CD8-positive, alpha-beta memory T cell (primary cell): Measurements from ENCODE around the gene ABHD17C. TPM values are rescaled to one million over a fixed set of nuclear protein-coding genes. Genes with fewer than 3 reads are reported as not detected.

Experiments used
- CTCF ChIA-PET: fragments of 350-600 bp; sonication (Branson Sonifier 250); formaldehyde crosslinking; loops from one replicate; lab custom pipeline; 2021; ENCODE audit warnings: antibody characterized with exemption; lab: Charles Lee
- POLR2A ChIA-PET: fragments of 350-600 bp; sonication (Branson Sonifier 250); formaldehyde crosslinking; loops from one replicate; lab custom pipeline; 2021; ENCODE audit warnings: antibody characterized with exemption; lab: Charles Lee
- DNase-seq, 5 donors: peaks; one replicate each; pipeline versions ENCODE4 v3.0.0 to v3.0.0-alpha.2; 2020 to 2022; ENCODE audit warnings: mixed read lengths in 1 of 5
- H3K27ac ChIP-seq: one replicate; pipeline ENCODE4 v1.7.0; 2013; ENCODE audit warnings: low read depth, mild to moderate bottlenecking, low read length, moderate library complexity
- H3K27me3 ChIP-seq: 2 replicates; pipeline ENCODE4 v1.7.0; 2013; ENCODE audit warnings: low read length, mild to moderate bottlenecking; ENCODE audit not compliant: insufficient read depth, poor library complexity, severe bottlenecking
- H3K36me3 ChIP-seq: 2 replicates; pipeline ENCODE4 v1.7.0; 2013; ENCODE audit warnings: mild to moderate bottlenecking, low read length, moderate library complexity; ENCODE audit not compliant: insufficient read depth
- H3K4me1 ChIP-seq: 2 replicates; pipeline ENCODE4 v1.7.0; 2013; ENCODE audit warnings: mild to moderate bottlenecking, low read length, moderate library complexity; ENCODE audit not compliant: insufficient read depth
- H3K4me3 ChIP-seq: 2 replicates; pipeline ENCODE4 v1.7.0; 2013; ENCODE audit warnings: mild to moderate bottlenecking, low read length
- H3K9me3 ChIP-seq: 2 replicates; pipeline ENCODE4 v1.7.0; 2013; ENCODE audit warnings: mild to moderate bottlenecking, low read length
- H3K27ac Mint-ChIP-seq, 8 donors: one replicate each; pipeline ENCODE4 v1.8.0; 2020 to 2021; ENCODE audit warnings: mixed read lengths in 8 of 8, mild to moderate bottlenecking in 6 of 8, inconsistent platforms in 3 of 8, moderate library complexity in 3 of 8
- H3K27me3 Mint-ChIP-seq, 2 donors: one replicate each; pipeline ENCODE4 v1.8.0; 2020 to 2021; ENCODE audit warnings: mixed read lengths in 2 of 2, mild to moderate bottlenecking in 1 of 2, moderate library complexity in 1 of 2
- H3K36me3 Mint-ChIP-seq, 3 donors: one replicate each; pipeline ENCODE4 v1.8.0; 2020 to 2021; ENCODE audit warnings: mixed read lengths in 3 of 3, inconsistent platforms in 1 of 3, mild to moderate bottlenecking in 1 of 3
- H3K4me1 Mint-ChIP-seq, 3 donors: one replicate each; pipeline ENCODE4 v1.8.0; 2020 to 2021; ENCODE audit warnings: mixed read lengths in 3 of 3, inconsistent platforms in 1 of 3, mild to moderate bottlenecking in 1 of 3
- H3K4me3 Mint-ChIP-seq, 7 donors: one replicate each; pipeline ENCODE4 v1.8.0; 2020 to 2021; ENCODE audit warnings: mixed read lengths in 7 of 7, mild to moderate bottlenecking in 6 of 7, moderate library complexity in 4 of 7, inconsistent platforms in 2 of 7
- H3K9me3 Mint-ChIP-seq, 5 donors: one replicate each; pipeline ENCODE4 v1.8.0; 2020 to 2022; ENCODE audit warnings: mixed read lengths in 5 of 5, mild to moderate bottlenecking in 3 of 5, moderate library complexity in 2 of 5, inconsistent platforms in 1 of 5
- polyA plus RNA-seq: library from polyadenylated mRNA; unstranded; fragments of 300-500 nt; fragmentation: Illumina TruSeq; gene quantifications from one replicate; pipeline ENCODE4 v1.2.3, GENCODE V29; 2021
- total RNA-seq, 2 experiments: library from RNA; stranded (reverse); gene quantifications; one replicate each; pipeline ENCODE4 v1.2.3, GENCODE V29; 2021

The ABHD17C gene
- total and polyA plus RNA-seq, 3 experiments from 2014 or later: 3.1 to 6.3 (median 5.6) TPM

GRCh38 chr15:80677041-80677440 lies 18.1 kb upstream of the ABHD17C start:
- Mint-ChIP-seq H3K4me1 (peaks cover 0 to 7% (median 4%) of the 10 kb centered on the region in 3 donors), H3K9me3 (no peaks in the 10 kb centered on the region), H3K27me3 (peaks cover 12 to 52% of the 10 kb centered on the region in 2 donors), H3K27ac (peak overlapping the region in 1 of 8 donors; percentile 25), H3K4me3 (no peak overlapping the region), H3K36me3 (peaks cover 0 to 2% (median 0%) of the 10 kb centered on the region in 3 donors)
- DNase-seq: no peak
- Histone ChIP-seq H3K27me3 (peaks cover 4% of the 10 kb centered on the region), H3K9me3 (no peaks in the 10 kb centered on the region), H3K4me3 (no peak overlapping the region), H3K36me3 (no peaks in the 10 kb centered on the region), H3K4me1 (no peaks in the 10 kb centered on the region), H3K27ac (no peak overlapping the region)
- CTCF ChIA-PET: no interaction called here
- POLR2A ChIA-PET: no interaction called here

GRCh38 chr15:80679167-80679803 lies 15.8 kb upstream of the ABHD17C start:
- Histone ChIP-seq H3K27ac (no peak overlapping the region), H3K36me3 (no peaks in the 10 kb centered on the region), H3K4me1 (no peaks in the 10 kb centered on the region), H3K4me3 (no peak overlapping the region), H3K27me3 (peaks cover 4% of the 10 kb centered on the region), H3K9me3 (no peaks in the 10 kb centered on the region)
- H3K27ac Mint-ChIP-seq: peak overlapping the region in 1 of 8 donors; percentile 64
- peaks cover 0 to 7% (median 4%) of the 10 kb centered on the region in 3 donors for H3K4me1 Mint-ChIP-seq
- ChIA-PET POLR2A (no interaction called here), CTCF (no interaction called here)
- peaks cover 0 to 3% (median 2%) of the 10 kb centered on the region in 5 donors for H3K9me3 Mint-ChIP-seq
- peaks cover 19 to 63% of the 10 kb centered on the region in 2 donors for H3K27me3 Mint-ChIP-seq
- no peak for DNase-seq
- no peak overlapping the region for H3K4me3 Mint-ChIP-seq
- H3K36me3 Mint-ChIP-seq: peaks cover 0 to 8% (median 2%) of the 10 kb centered on the region in 3 donors

GRCh38 chr15:80679804-80680175 lies 15.3 kb upstream of the ABHD17C start:
- CTCF ChIA-PET: no interaction called here
- Mint-ChIP-seq H3K27me3 (peaks cover 20 to 62% of the 10 kb centered on the region in 2 donors), H3K36me3 (peaks cover 0 to 9% (median 2%) of the 10 kb centered on the region in 3 donors), H3K27ac (no peak overlapping the region), H3K4me3 (no peak overlapping the region), H3K4me1 (peaks cover 0 to 7% (median 4%) of the 10 kb centered on the region in 3 donors), H3K9me3 (peaks cover 0 to 5% (median 2%) of the 10 kb centered on the region in 5 donors)
- H3K4me3 ChIP-seq: no peak overlapping the region
- DNase-seq: no peak
- peaks cover 4% of the 10 kb centered on the region for H3K27me3 ChIP-seq
- H3K4me1 ChIP-seq: no peaks in the 10 kb centered on the region
- POLR2A ChIA-PET: no interaction called here
- no peak overlapping the region for H3K27ac ChIP-seq
- H3K36me3 ChIP-seq: no peaks in the 10 kb centered on the region
- no peaks in the 10 kb centered on the region for H3K9me3 ChIP-seq

GRCh38 chr15:80682201-80682600 lies 12.9 kb upstream of the ABHD17C start:
- H3K4me1 Mint-ChIP-seq: peaks cover 0 to 7% (median 4%) of the 10 kb centered on the region in 3 donors
- Histone ChIP-seq H3K36me3 (no peaks in the 10 kb centered on the region), H3K4me1 (no peaks in the 10 kb centered on the region), H3K27ac (no peak overlapping the region), H3K27me3 (no peaks in the 10 kb centered on the region), H3K9me3 (no peaks in the 10 kb centered on the region), H3K4me3 (no peak overlapping the region)
- no peak overlapping the region for H3K27ac Mint-ChIP-seq
- DNase-seq: no peak
- CTCF ChIA-PET: no interaction called here
- peaks cover 20 to 58% of the 10 kb centered on the region in 2 donors for H3K27me3 Mint-ChIP-seq
- peaks cover 0 to 9% (median 0%) of the 10 kb centered on the region in 3 donors for H3K36me3 Mint-ChIP-seq
- no peak overlapping the region for H3K4me3 Mint-ChIP-seq
- H3K9me3 Mint-ChIP-seq: peaks cover 0 to 5% (median 2%) of the 10 kb centered on the region in 5 donors
- POLR2A ChIA-PET: no interaction called here

DNA sequence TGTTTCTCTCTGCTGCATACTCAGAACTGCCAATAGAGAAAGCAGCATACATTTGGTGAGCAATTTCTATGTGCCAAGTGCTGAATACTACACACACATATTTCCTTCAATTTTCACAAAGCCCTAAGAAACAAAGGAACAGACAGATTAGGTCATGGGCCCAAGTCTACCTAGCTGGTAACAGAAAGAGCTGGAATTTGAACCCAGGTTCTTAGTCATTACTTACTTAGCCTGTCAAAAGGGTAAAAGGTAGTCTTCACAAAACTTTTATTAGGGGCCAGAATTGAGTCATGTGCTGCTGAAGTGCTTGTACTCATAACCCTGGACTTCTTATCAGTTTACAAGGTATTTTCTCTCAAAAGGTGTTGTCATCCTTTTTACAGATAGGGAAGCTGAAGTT lies 10.4 kb upstream of the ABHD17C start:
- Histone ChIP-seq H3K36me3 (no peaks in the 10 kb centered on the region), H3K9me3 (no peaks in the 10 kb centered on the region), H3K27me3 (no peaks in the 10 kb centered on the region), H3K27ac (no peak overlapping the region), H3K4me3 (no peak overlapping the region), H3K4me1 (no peaks in the 10 kb centered on the region)
- peaks cover 18 to 47% of the 10 kb centered on the region in 2 donors for H3K27me3 Mint-ChIP-seq
- H3K4me3 Mint-ChIP-seq: no peak overlapping the region
- H3K27ac Mint-ChIP-seq: no peak overlapping the region
- peaks cover 0 to 9% (median 0%) of the 10 kb centered on the region in 3 donors for H3K36me3 Mint-ChIP-seq
- CTCF ChIA-PET: interaction anchor here (1.2 to 1.3 kb wide), 2 partner anchors 10 to 11 kb away, joined by 3 read pairs; partner anchors contain the start of gene ABHD17C
- peaks cover 0 to 2% (median 0%) of the 10 kb centered on the region in 3 donors for H3K4me1 Mint-ChIP-seq
- POLR2A ChIA-PET: no interaction called here
- peaks cover 0 to 5% (median 2%) of the 10 kb centered on the region in 5 donors for H3K9me3 Mint-ChIP-seq
- DNase-seq: no peak

- H3K36me3 Mint-ChIP-seq: peaks cover 0 to 9% (median 0%) of the 10 kb centered on the region in 3 donors
- ChIA-PET POLR2A (no interaction called here), CTCF (no interaction called here)
- H3K9me3 Mint-ChIP-seq: peaks cover 0 to 5% (median 2%) of the 10 kb centered on the region in 5 donors
- peaks cover 11 to 40% of the 10 kb centered on the region in 2 donors for H3K27me3 Mint-ChIP-seq
- H3K27ac Mint-ChIP-seq: no peak overlapping the region
- H3K4me1 Mint-ChIP-seq: no peaks in the 10 kb centered on the region
- Histone ChIP-seq H3K9me3 (no peaks in the 10 kb centered on the region), H3K4me3 (no peak overlapping the region), H3K27ac (no peak overlapping the region), H3K27me3 (no peaks in the 10 kb centered on the region), H3K4me1 (no peaks in the 10 kb centered on the region), H3K36me3 (no peaks in the 10 kb centered on the region)
- H3K4me3 Mint-ChIP-seq: no peak overlapping the region
- DNase-seq: no peak
Measured at GRCh38 chr15:80685628-80686027, 9.5 kb upstream of the ABHD17C start.

DNA sequence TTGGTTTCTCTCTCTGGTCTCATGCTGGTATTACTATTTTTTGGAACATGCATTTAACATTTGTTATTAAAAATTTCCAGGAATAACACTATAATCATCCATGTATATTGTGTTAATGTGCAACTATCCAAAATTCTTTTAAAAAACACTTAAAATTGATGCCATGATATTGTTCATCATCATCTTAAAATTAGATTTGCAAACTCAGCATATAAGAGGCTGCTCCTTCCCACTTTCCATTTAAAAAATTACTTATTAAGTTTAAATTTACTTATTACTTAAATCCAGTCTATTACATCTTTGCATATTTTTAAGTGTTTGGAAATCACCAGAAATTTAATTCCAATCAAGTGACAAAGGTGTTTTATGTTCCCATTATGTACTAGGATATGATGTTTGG lies 5.8 kb upstream of the ABHD17C start:
- Histone ChIP-seq H3K4me1 (peaks cover 4% of the 10 kb centered on the region), H3K9me3 (no peaks in the 10 kb centered on the region), H3K36me3 (no peaks in the 10 kb centered on the region), H3K27ac (no peak overlapping the region), H3K27me3 (no peaks in the 10 kb centered on the region), H3K4me3 (no peak overlapping the region)
- DNase-seq: no peak
- ChIA-PET CTCF (no interaction called here), POLR2A (no interaction called here)
- Mint-ChIP-seq H3K4me3 (no peak overlapping the region), H3K9me3 (peaks cover 0 to 2% (median 0%) of the 10 kb centered on the region in 5 donors), H3K27me3 (peaks cover under 1 to 12% of the 10 kb centered on the region in 2 donors), H3K27ac (no peak overlapping the region), H3K36me3 (peaks cover 0 to under 1% (median under 1%) of the 10 kb centered on the region in 3 donors), H3K4me1 (peaks cover 2 to 5% (median 4%) of the 10 kb centered on the region in 3 donors)

- no peaks in the 10 kb centered on the region for H3K27me3 ChIP-seq
- peaks cover 4 to 9% (median 8%) of the 10 kb centered on the region in 3 donors for H3K4me1 Mint-ChIP-seq
- H3K9me3 ChIP-seq: no peaks in the 10 kb centered on the region
- H3K4me1 ChIP-seq: peaks cover 6% of the 10 kb centered on the region
- no peaks in the 10 kb centered on the region for H3K36me3 ChIP-seq
- H3K9me3 Mint-ChIP-seq: no peaks in the 10 kb centered on the region
- no peak for DNase-seq
- POLR2A ChIA-PET: no interaction called here
- H3K36me3 Mint-ChIP-seq: peaks cover 0 to 3% (median 0%) of the 10 kb centered on the region in 3 donors
- H3K4me3 Mint-ChIP-seq: no peak overlapping the region
- no peak overlapping the region for H3K27ac Mint-ChIP-seq
- CTCF ChIA-PET: no interaction called here
- H3K4me3 ChIP-seq: no peak overlapping the region
- no peak overlapping the region for H3K27ac ChIP-seq
- H3K27me3 Mint-ChIP-seq: peaks cover 0 to 9% of the 10 kb centered on the region in 2 donors
Measured at GRCh38 chr15:80689716-80690115, 5.4 kb upstream of the ABHD17C start.
